GM19438 (cell line): Measurements from ENCODE around the gene GNB1L.
"Not testable (repeated sequence)": the region's sequence is repeated elsewhere in the genome, so short reads cannot be mapped to it uniquely, and the experiment has no call there.

Experiments used
- ATAC-seq: cut with Tn5 transposase; IDR thresholded peaks from one replicate; pipeline ENCODE4 v1.9.1; 2021; ENCODE audit warnings: low read depth; ENCODE audit not compliant: unreplicated experiment

Gene GNB1L

DNA sequence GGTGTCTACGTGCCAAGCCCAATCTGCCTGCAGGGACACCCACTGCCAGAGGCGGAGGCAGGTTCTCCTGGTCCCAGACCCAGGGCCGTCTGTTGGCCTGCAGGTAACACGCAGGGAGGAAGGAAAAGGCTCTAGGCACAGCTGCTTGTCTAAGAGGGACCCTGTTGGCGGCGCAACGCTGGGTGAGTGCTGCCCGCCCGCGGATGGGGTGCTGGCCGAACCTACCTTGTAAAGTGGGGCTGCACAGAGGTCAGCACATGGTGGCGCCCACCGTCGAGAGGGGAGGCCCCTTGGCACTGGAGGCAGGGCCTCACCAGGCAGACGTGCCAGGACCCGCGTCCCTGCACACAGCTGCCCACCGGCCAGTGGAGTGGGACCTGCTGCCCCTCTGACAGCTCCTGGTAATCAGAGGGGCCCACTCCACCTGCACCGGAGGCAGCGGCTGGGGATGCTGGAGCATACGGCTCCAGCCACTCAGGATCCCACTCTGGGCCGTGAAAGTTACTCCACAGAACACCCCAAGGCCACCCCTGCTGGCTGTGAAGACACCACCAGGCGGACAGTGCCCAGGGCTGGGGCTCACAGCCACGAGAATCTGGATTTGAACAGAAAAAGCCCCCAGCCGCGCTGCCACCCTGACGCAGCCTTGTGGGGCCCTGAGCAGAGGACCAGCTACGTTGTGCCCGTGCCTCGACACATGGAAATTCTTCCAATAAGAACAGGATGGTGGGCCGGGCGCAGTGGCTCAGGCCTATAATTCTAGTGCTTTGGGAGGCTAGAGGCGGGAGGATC, 70.1 kb downstream of the GNB1L start:
- ATAC-seq = no peak

DNA sequence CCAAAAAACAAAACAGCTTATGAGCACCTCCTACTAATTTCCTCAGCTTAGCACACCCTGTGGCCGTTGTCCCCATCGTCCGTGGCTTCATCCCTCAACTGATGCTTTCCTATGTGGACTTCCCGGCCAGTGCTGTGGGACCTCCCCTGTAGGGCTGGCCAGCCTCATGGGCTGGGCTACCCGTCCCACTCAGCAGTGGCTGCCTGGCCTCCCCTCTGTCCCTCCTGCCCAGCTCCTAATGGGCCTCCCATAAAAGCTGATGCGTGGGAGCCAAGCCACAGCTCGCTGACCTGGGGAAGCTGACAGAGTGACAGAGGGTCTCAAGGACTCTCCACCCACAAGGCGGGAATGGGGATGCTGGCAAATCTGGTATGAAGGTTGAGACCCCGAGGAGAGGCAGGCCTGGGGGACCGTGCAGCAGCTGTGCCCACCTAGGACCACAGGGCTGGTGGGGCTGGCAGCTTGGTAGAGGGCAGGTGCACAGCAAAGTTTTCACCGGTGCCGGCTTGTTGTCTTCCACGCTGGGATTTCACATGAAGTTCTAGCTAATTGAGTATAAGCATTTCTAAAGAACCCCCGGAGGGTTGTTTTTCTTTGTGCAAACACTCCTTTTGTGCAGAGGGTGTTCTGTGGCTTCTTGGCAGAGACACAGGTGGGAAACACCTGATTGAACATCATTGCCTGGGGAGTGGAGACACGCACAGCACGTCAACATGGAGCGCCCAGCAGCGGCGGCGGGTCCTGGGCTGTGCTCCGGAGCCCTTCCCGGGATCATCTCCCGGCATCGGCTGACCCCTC, 70.9 kb downstream of the GNB1L start:
- ATAC-seq = no peak

DNA sequence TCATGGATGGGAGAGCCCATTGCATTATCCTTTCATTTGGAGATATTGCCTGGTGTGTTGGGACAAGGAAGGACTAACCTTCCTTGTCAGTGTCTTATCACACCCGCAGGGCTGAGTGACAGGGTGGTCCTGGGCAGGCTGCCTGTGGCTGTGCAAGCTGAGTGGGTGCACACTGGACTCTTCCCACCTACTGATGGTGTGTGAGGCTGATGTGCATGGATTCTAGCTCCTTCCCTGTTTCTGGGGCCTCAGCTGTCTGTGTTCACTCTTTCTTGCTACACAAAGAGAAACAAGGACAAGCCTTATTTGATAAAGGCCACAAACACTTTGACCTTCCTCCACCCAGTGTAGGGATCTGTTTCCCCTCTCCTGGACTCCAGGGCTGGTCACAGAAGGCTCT, 72.1 kb downstream of the GNB1L start:
- ATAC-seq = no peak

DNA sequence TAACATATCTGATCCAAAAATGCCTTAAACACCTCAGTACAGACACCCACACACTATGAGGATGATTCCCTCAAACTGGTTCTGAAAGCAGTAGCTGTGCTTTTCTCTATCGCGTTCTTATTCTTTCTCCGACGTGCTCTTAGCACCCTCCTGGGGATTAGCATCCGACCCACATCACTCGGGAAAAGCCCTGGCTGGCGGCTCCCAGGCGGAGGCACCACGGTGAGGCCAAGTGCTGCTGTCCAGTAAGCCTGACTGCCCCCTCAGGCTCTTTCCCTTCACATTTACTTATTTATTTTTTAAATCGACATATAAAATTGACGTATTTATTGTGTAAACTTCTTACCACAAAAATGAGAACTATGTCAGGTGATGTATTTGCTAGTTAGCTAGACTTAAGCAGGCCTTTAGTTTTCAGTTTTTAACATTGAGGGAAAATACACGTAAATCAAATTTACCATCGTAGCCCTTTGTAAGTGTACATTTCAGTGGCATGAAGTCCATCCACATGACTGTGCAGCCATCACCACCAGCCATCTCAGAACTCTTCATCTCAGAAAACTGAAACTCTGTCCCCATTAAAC, 74.9 kb downstream of the GNB1L start:
- ATAC-seq = no peak

DNA sequence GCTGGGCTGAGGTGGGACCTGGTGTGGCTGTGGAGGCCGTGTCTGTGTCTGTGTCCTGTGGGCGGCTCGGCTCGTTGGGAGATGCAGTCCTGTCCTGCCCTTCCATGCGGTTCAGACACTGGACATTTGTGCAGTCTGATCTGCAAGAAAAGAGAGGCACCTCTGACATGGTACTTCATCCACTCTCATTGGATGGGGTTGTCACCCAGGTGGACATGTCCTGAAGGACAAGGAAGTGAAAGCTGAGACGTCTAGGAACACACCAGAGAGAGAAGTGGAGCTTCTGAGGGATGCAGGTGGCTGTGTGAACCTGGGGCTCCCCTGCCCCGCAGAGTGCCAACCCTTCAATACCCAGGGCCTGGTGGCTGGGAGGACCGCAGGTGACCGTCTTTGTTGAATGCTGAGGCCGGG, 75.7 kb downstream of the GNB1L start:
- ATAC-seq = no peak

DNA sequence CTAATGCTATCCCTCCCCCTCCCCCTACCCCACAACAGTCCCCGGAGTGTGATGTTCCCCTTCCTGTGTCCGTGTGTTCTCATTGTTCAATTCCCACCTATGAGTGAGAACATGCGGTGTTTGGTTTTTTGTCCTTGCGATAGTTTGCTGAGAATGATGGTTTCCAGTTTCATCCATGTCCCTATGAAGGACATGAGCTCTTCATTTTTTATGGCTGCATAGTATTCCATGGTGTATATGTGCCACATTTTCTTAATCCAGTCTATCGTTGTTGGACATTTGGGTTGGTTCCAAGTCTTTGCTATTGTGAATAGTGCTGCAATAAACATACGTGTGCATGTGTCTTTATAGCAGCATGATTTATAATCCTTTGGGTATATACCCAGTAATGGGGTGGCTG, 77.5 kb downstream of the GNB1L start:
- not testable (repeated sequence) for ATAC-seq

DNA sequence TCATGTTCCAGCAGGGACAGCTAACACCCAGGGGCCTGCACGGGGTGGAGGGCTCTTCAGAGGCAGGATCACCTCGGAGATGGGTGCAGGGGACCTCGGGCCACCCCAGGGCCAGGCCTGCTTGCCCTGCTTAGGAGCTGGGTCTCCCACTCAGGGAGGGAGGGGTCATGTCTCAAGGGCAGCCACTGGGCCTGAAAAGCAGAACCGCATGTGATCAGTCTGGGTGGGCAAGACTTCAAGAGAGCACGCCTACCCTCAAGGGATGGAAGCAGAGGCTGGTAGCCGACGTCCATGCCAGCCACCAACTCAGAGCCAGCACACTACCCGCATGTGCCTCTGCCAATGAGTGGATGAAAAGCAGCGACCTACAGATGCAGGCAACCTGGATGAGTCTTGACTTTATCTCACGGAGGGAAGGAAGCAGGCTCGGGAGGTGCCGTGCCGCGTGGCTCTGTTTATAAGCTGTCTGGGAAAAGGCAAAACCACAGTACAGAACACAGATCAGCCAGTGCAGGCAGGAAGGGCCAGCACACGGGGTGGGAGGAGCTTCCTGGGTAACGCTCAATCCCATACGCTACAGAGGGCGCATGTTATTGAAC, 78.1 kb downstream of the GNB1L start:
- ATAC-seq = no peak

DNA sequence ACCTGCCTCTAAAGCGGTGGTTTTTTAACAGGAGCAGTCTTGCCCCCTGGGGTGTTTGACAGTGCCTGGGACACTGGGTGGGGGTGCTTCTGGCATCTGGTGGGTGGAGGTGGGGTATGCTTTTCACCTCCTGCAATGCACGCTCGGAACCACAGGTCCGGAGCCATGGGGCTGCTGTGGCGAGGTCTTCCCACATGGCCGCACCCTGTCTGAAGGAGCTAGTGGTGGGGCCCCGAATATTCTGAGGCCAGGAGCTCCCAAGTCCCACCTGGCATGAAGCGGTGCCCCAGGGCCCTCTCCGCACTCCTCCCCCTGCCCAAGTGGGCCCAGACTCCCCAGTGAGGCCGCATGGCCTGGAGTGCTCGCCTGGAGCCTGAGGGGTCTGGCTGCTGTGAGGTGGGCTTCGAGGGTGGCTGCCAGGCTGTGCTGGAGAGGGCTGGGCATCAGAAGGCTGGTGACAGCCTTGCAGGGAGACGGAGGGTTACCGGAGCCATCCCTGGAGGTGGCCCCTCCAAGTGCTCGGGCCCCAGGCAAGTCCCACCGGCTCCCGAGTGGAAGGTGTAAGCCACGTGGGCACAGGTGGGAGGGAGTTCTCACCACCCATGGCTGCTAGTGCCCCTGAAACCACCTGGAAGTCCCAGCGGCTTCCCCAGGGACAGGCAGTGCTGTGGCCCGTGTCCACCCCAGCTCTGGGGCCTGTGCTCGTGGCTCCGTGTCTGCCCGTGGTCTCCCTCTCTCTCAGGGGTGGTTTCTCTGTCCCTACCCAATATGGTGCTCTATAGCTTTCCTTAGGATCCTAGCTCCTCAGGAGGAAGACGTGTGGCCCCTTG, 79.0 kb downstream of the GNB1L start:
- no peak for ATAC-seq

DNA sequence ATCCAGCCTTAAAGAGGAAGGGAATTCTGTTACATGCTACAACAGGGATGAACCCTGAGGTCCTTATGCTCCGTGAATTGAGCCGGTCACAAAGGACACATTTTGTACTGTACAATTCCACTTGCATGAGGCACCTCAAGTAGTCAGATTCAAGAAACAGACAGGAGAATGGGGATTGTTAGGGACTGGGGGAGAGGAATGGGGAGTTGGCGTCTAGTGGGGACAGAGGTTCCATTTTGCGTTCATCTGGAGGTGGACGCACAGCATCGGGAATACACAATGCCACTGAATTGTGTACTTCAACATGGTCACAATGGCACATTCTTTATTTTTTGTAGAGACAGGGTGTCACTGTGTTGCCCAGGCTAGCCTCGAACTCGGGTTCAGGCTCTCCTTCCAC, 80.0 kb downstream of the GNB1L start:
- ATAC-seq = no peak

DNA sequence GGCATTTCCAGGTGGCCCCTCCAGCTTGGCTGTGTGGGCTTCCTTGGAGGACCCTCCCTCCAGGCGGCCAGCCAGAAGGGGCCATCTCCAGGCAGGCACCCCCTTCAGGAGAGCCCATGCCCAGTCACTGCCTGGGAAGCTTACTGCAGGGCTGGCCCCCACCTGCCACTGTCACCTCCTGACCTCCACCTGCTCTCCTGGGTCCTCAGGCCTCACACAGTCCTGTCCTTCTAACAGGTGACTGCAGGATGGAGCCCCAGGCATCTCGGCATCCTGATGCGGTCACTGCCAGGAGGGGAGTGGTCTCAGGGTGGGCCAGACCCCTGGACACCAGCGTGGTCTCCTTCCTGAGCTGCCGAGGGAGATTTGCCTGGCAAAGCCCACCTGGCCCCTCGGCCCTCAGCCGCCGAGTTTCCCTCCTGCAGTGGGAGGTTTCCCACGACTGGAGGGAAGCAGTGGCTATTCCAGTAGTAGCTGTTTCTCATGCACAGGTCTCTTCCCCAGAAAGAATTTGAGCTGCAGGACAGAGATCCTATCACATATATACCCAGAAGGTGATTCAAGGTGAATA, 81.1 kb downstream of the GNB1L start:
- no peak for ATAC-seq

DNA sequence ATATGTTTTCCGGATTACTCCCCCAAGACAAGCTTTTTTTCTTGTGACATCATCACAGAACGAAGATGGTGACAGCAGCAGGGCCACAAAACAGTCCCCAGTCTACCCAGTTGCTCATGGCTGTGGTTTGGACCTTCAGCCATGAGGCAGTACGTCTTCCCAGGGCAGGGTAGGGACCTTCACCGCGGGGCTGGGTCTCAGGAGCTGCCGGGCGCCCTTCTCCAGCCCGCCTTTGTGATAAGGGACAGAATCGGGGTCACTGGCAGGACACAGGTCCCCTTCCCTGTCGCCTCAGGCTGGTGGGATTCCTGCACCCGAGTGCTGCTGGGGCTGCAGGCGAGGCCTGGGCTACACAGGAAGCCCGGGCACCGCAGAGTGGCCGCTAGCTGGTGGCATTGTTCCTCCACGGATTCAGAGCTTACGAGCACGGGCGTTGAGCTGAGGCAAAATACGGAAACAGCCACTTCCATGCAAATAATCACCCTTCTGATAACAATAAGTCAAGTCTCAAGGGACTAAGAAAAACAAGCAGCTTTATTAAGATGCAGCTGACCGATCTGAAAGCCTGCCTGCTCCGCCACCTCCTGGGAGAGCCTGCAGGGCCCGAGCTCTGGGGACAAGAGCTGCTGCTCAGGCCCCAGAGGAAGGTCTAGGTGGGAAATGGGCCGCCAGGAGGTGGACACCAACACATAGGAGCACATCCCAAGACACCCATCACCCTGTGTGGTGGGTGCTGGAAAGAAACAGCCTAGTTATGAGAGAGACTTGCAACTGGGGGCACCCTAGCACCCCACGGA, 81.8 kb downstream of the GNB1L start:
- peak; percentile 84 for ATAC-seq

DNA sequence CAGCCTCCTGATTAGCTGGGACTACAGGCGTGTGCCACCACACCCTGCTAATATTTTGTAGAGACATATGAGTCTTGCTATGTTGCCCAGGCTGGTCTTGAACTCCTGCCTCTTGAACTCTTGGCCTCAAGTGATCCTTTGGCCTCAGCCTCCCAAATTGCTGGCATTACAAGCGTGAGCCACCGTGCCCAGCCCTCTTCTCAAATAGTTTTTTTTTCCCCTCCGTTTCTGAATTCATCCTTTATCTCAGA, 82.3 kb downstream of the GNB1L start:
- no peak for ATAC-seq

DNA sequence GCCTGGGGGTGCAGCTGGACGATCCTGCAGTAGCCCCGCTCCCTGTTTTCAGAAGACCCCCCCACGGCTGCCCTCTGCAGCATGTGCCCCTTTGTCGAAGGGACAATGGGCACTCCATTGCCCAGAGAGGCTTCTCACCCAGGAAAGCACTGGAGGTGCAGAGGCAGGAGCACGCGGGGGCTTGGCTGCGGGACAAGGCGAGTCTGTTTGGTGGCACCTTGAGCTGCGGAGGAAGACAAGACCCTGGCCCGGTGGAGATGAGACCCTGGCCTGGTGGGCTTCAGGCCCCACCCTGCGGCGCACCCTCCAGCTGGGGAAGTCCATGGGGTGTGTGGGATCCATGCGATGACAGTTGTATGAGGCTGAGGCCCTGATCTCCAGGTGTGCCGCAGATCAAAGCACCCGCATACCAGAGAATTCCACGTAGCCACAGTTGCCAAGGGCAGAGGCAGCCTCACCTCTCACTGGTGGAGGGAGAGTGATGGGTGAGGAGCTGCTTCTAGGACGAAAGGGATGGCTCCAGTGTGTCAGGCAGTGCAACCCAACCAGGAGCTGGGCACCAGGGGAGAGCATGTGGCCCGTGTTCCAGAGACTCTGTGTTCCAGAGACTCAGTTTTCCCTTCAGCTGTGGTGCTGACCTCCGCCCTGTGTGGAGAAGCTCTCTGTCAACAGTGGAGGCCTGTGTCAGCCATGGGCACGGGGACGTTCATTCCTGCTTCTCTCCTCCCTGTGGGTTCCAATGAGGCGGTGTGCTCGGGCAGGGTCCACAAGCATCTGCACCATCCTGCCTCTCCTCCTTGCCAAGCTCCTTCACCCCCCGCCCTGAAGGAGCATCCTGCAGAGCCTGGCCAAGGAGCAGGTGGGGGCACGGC, 84.1 kb downstream of the GNB1L start:
- ATAC-seq = no peak

DNA sequence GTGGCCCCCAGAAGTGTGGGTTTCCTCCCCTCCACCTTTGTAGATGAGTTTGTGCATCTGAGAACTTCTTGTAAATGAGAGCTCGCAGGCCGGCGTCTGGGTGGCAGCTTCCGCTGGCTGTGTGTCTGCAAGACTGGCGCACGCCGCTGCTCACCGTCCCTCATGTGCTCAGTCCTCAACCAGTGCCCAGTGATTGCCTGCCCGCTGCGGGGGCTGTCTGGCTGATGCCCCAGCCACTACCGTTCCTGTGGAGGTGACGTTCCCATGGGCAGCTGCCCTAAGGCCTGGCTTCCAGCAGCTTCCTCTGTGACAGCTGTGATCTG, 85.3 kb downstream of the GNB1L start:
- no peak for ATAC-seq

DNA sequence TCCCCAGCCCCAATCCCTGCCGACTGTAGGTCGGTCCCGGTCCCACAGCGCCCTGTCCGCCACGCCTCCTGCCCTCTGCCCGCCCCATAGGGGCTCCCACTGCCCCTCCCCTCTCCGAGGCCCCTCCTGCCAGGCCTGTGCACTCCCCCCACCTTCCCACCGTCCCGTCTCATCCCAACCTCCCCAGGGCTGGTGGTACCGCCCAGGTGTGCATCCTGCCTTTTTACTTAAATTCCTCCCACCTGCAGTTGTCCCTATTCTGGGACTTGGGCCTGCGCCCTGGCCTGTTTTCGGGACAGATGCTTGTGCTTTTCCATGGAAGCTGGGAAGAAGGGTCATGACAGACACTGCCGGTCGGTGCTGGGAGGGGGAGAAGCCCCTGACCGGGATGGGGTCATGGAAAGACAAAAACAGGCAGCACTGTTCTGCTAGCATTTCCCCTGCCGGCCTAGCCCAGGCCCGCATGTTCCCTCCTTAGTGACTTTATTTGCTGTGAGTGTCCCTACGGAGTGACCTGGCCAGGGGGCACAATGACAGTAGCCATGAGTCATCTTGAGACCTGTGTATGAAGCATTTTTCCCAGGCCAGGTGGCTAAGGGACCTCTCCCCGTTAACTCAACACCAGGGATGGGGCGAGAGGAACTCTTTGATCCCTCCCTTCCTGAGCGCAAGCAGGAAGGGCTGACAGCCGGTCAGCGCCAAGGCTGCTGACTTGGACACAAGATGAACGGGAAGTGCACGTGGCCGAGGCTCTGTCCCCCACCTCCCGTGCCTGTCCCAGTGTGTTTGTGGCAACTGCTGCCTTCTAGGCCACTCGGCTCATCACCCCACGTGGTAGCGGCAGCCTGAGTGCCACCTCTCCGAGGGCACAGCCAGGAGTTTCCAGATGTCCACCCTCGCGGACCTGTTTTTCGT, 87.0 kb downstream of the GNB1L start:
- ATAC-seq = no peak

DNA sequence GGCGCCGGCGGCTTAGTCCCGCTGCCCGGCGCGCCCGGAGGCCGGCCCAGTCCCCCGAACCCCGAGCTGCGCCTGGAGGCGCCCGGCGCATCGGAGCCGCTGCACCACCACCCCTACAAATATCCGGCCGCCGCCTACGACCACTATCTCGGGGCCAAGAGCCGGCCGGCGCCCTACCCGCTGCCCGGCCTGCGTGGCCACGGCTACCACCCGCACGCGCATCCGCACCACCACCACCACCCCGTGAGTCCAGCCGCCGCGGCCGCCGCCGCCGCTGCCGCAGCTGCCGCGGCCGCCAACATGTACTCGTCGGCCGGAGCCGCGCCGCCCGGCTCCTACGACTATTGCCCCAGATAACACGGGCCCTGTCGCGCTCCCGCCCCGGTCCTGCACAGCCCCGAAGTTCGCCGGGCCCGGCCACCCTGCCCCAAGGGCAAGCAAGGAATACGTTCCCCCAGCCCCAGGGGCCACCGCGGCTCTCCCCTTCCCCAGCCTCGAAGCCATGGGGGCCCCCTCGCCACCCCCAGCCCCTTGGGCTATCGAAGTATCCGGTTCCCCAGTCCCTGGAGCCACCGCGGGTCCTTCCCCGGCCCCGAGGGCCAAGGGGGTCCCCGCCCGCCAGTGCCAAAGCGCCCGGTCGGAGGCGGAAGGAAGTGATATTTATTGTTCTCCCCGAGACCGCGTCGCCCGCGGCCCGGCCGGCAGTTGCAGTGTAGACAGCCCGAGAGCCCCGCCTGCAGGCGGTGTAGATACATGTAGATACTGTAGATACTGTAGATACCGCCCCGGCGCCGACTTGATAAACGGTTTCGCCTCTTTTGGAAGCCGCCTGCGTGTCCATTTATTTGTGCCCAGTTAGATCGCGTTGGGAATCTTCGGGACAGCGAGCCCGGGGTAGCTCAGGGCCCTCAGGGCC, 87.9 kb downstream of the GNB1L start:
- ATAC-seq = no peak

DNA sequence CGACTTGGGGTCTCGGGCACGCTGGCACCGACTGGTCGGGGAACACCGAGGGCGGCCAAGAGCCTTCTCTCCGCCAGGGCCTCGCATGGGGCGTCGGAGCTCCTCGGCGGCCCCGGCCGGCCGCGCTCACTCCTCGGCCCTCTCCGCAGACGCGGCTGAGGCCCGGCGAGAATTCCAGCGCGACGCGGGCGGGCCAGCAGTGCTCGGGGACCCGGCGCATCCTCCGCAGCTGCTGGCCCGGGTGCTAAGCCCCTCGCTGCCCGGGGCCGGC, 88.5 kb downstream of the GNB1L start:
- no peak for ATAC-seq
